NCI-H345 treated with DMSO at 0.1 percent for 48 hours (cell line): ENCODE measurements around the gene TCF7.

Experiments
- DNase-seq: peaks from one replicate; lab custom pipeline; 2025; ENCODE audit not compliant: unreplicated experiment; lab: John Stamatoyannopoulos, UW

Gene TCF7

DNA sequence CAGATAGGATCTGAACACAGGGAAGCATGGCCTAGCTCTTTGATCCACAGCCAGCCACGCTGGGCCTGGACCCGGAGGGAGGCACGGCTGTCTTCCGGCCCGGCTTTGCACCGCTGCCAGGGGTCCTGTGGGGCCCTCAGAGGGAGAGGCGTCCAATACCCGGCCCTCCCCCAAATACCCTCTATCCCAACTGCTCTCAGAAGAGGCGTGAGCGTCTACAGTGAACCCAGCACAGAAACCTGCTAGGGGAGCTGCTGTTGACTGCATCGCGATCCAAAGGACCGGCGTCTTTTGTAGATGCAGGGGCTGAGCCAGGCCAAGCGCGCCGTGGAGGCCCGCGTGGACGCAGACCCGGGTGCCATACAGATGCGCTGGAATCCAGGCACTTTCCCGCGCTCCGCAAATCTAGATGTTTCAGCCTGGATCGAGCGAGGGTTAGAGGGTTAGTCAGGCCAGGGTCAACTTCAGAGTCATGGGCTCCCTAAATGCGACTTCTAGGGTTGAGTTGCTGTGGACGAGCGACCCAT, 1.1 kb upstream of the TCF7 start:
- DNase-seq: no peak

DNA sequence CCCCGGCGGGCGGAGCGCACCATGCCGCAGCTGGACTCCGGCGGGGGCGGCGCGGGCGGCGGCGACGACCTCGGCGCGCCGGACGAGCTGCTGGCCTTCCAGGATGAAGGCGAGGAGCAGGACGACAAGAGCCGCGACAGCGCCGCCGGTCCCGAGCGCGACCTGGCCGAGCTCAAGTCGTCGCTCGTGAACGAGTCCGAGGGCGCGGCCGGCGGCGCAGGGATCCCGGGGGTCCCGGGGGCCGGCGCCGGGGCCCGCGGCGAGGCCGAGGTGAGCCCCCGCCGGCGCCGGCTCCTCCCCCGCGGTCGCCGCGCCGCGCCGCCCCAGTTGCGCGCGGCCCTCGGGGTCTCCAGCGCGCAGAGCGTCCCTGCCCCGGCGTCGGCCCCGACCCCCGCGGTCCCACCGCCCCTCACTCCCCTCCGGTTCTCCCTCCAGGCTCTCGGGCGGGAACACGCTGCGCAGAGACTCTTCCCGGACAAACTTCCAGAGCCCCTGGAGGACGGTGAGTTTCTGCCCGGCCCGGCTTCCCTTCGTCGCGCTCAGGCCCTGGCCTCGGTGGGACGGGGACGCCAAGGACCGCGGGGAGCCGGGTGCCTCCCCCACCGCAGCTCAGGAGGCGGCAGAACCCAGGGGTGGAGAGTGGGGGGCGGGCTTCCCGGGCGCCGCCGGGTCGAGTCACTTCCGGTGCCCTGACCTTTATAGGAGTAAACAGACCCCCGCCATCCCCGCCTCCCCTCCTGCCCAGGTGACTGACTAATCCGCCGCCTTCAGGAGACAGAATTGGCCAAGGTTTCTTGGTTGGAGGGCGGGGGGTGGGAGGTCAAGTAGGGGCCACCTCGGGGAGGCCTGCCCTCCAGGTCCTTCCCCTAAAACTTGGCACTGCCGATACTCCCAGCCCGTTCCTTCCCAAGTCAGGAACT, 665 bp downstream of the TCF7 start:
- no peak for DNase-seq

DNA sequence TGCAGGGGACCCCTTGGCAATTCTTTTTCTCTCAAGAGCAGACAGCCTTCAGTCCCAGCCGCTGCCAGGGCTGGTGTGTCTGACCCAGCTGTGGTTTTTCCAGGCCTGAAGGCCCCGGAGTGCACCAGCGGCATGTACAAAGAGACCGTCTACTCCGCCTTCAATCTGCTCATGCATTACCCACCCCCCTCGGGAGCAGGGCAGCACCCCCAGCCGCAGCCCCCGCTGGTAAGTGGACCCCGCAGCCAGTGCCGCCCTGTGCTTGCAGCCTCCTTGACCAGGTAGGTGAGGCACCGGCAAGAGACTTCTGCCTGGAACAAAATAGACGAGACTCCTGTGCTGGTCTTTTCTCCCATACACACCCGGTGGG, 1.3 kb downstream of the TCF7 start:
- no peak for DNase-seq

DNA sequence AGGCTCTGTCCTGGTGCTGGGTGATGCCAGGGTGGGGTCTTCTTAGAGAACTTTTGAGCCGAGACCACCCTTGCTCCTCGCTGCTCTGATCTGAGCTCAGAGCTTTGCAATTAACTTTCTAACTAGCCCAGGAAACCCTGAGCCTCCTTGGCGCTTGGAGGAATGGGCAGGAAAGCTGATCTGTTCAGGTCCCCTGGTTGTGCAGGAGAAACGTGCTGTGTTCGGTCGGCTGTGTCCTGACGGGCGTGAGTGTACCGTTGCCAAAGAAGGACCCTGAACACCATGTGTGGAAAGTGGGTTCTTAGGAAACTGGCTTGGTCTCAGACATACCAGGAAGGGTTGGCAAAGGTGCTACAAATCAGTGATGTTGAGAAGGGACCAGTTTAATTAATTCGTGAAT, 1.8 kb downstream of the TCF7 start:
- no peak for DNase-seq

DNA sequence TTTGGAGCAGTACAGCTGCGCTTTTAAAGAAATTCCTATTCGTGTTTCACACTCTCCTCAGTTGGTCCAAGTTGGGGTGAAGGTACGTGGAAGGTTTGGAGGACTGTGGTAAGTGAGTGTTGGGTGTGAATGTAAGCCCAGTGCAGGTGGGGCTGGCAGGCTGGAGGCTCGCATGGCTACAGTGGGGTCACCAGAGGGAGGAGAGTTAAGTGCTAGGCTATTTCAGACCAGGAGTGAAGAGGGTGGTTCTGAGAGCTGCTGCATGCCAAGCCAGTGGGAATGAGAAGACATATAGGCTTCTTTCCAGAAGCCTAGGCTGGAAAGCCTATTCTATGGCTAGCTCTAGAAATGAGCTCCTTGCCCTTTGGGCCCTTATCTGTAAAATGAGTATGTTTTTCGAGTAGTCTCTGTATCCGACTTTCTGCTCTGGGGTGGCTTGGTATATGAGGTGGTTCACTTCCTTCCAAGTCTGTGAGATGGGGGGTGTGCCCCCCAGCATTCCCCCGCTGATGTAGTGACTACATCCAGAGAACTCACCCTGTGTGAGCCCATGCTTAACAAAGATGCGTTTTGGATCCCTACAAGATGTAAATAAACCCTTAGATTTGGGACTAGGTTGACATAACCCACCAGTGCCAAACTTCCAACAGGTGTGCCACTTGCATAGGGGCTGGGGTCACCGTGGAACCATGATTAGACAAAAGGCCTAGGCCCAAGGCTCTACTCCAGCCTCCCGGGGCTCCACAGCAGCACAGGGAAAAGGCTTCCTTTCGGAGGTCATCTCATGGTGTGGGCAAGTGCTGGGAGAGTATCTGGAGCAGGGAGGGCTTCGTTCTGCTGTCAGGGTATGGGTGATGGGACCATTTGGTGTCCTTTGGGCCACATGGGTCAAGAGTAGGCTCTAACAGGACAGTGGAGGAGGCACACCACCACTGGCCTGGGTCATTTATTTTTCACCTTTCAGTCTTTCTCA, 2.6 kb downstream of the TCF7 start:
- no peak for DNase-seq

DNA sequence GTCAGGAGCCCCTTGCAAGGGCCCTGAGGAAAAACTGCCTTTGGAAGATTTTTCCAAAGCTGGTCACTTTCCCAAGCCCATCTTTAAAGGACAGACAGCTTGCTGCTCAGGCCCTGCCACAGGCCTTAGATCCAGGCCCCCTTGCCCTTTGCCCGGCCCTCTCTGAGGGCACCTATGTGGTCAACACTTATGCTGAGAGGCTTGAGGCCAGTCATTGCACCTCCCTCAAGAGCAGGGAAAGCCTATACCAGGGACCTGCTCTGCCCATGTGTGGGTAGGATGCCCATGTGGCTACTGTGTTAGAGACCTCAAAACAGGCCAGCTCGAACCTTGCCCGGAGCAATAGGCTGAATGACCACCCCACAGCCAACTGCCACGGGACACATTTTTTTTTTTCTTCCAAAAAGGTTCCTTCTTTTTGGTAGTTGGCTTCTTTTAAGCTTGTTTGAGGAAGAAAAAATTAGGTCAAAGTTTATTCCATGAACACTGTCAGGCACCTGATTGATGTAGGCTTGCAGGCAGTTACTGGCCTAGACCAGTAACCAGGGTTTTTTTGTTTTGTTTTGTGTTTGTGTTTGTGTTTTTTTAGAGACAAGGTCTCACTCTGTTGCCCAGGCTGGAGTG, 3.8 kb downstream of the TCF7 start:
- DNase-seq: no peak

DNA sequence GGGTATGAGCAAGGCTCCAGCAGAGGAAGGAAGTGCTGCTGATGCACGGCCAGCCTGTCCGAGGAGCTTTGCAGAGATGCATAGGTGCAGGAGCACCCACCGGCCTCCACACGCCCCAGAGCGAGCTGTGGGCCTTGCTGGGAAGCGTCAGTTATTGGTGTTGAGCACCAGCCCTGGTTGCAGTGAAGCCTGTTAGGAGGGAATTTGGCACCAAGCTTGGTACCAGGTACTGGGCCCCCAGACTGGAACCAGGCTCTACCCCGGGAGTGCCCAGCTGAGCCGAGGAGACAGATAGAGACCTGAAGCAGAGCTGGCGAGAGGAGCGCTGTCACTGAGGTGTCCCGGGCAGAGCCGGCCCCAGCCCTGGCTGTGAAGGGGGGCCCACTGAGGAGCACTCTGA, 5.2 kb downstream of the TCF7 start:
- DNase-seq: no peak

DNA sequence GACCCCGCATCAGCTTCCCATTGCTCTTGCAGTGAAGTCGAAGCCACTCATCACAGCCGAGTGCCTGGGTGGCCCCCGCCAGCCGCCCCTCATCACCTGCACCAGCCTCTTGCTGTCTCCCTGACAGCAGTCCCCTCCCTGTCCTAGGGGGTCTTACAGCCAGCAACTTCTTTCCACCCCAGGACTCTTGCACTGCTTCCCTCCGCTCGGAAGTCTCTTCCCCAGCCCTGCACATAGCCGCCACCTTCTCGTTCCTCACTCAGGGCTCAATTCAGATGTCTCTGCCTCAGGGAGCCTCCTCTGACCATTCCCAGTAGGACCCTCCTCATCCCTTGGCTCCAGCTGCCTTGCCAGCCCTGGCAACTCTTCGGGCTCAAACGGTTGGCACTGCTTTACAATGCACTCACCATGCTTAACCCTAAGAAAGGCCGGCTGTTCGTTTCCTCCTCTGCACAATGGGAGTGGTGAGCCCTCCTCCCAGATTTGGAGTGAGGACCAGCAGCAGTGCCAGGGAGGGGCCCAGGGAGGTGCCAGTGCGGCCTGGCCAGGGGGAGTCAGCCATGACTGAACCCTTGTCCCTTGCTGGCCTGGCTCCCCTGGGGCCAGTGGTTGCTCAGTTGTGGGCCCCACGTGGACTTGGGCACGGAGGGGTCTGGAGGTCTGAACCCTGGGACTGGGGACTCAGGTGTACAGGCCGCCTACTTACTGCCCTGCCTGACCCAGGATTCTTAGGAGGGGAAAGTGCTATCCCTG, 6.1 kb downstream of the TCF7 start:
- DNase-seq: peak; percentile 82

DNA sequence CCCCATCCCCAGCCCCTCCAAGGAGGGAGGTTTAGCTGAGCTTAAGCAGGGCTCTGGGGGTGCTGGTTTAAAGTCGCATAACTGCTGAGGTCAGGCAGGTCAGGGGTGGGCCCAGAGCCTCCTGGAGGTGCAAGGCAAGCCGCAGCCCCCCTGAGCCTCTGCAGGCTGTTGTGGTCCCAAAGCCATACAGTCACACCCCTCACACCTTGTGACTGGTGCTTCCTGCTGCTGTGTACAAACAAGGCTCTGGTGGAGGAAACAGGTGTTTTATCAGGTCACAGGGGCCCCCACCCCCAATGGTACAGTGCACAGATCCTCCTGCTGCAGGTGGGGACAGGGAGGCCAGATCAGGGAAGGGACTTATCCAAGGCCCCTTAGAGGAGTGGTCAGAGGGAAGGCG, 8.0 kb downstream of the TCF7 start:
- DNase-seq: no peak

DNA sequence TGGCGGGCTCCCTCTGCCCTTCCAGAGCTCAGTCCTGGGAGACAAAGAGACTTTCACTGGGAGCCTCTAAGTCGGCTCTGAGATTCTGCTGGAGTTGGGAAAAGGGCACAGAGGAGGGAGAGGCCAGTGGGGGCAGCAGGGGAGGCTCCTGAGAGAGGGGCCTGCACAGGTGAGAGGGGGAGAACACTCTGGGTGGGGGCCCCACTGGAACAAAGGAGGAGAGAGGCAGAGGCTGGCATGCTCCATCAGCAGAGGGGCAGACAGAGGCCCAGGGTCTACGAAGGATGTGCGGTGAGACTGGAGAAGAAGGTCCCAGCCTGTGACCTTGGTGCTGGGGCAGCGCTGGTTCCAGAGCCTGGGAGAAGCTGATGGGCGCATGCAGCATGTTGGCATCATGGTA, 8.9 kb downstream of the TCF7 start:
- no peak for DNase-seq

DNA sequence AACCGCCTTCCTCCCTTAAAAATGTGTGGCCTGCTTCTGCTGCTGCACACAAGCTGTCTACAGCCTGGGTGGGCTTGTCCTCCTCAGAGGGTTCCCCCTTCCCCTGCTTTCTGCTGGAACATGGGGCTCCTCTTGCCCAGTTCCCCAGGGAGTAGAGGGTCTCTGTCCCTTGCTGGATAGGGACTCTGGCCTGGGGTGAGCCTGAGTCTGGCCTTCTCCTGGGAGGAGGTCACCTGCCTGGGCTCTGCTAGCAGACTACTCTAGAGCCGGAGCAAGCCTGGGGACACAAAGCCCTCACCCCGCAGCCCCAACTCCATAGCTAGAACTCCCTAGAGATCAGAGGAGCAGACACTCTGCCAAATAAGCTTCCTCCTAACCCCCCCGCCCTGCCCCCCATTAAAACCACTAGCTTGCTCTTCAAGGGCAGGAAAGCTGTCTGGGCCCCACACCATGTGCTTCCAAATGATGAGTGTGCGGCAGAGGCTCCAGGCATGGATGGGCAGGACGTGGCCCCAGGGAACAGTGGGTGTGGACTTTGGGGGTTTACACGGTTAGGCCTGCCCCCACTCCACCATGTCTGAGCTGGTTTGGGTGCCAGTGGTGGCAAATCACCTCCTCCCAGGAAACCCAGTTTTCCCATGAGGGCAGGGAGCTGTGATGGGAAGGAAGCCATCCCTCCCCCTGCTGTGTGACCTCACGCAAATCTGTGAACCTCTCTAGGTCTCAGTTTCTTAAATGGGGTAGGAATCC, 10.0 kb downstream of the TCF7 start:
- no peak for DNase-seq

DNA sequence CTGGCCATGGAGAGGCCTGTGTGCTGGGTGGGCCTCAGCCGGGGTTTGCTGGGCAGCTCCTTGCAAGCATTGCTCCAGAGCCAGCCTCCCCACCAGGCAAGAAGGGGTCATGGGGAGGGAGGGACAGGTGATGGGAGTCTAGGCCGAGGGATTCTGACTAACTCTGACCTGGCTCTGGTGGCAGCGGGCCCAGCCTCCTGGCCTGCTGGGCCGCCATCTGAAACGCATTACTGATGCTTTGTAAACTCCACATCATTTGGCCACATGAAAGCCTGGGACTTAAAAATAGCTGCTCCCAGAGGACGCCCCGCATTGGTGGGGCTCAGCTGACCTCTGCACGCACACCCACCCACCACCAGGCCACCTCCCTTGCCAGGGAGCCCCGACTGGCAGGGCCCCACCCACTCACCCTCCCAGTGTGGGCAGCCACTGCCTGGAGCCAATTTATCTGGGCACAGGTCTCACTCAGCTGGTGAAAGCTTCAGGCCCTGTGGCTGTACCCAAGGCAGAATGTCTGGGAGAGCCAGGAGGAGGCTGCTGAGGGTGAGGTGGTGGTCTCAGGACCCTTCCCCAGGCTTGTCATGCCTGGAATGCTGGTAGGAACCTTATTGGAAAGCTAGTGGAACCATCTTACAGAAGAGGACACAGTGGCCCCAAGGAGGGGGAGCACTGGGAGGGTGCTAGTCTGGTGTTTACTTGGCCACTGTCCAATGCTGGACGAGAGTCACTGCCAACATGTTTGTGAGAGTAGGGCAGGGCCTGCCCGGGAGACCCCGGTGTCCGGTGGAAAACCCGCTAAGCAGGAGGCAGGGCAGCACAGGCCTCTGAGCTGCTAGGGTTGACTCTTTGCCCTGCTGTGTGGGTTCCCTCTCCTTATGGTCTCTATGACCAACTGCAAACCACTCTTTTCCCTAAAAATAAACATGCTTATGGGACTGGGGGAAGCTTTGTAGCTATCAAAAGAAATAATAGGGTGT, 10.8 kb downstream of the TCF7 start:
- no peak for DNase-seq

DNA sequence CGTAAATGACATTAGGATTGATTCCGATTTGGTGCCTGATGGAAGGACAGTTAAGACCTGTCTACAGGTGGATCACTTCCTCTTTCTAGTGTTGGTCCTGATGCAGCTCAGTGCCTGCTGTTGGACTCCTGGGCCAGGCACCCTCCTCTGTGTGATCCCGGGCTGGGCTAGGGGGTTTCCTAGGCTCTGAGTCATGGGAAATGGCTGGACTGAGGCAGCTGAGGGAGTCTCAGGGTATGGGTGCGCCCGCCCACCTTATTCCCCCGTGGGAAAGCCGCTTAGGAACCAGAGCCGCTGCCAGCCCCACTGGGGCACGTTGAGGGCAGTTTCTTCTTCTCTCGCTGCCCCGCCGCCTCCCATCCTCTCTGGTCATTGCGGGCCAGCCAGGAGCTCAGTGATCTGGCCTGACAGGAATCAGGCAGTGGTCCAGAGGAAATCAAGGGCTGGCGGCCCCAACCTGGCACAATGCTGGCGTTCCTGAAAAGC, 12.9 kb downstream of the TCF7 start:
- no peak for DNase-seq

DNA sequence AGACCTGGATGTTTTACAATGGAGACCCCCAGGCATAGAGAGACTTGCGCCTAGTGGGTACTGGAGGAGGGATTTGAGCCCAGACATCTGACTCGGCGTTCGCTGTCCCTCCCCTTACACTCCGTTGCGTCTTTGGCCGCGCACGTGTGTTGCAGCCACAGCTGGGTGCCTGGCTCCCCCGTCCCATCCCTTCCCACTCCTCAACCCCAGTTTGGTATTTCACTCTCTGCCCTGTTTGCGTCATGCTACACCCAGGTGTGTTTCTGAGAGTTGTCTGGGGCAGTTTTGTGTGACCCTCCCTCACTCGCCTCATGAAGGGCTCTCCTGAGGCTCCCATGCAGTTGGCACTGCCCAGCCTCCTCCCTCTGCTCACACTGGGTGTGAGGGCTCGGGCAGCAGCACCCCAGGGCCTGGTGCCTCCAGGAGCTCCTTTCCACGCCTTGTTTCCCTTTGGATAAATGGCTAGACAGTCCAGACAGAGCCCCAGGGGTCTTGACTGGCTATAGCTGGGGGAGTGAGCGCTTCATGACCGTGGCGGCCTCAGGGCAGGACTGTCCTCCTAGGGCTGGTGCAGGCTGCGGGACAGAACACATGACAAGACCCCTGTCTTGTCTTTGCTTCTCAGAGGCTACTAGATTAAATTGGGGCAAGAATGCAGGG, 13.6 kb downstream of the TCF7 start:
- no peak for DNase-seq

DNA sequence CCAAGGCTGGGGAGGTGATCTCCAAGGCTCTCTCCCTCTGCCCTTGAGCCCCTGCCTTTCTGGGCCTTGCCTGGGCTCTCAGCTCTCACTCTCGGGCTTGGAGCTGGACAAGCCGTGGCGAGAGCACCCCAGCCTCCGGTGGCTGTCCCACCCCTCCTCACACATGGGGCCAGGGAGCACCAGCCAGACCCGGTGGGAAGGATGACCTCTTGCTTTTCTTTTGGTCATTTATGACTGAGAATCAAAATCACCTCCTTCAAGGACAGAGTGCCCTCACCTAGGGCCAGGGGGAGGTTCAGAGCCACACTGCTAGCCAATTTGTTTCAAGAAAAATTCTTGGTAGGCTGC, 14.1 kb downstream of the TCF7 start:
- DNase-seq: no peak

DNA sequence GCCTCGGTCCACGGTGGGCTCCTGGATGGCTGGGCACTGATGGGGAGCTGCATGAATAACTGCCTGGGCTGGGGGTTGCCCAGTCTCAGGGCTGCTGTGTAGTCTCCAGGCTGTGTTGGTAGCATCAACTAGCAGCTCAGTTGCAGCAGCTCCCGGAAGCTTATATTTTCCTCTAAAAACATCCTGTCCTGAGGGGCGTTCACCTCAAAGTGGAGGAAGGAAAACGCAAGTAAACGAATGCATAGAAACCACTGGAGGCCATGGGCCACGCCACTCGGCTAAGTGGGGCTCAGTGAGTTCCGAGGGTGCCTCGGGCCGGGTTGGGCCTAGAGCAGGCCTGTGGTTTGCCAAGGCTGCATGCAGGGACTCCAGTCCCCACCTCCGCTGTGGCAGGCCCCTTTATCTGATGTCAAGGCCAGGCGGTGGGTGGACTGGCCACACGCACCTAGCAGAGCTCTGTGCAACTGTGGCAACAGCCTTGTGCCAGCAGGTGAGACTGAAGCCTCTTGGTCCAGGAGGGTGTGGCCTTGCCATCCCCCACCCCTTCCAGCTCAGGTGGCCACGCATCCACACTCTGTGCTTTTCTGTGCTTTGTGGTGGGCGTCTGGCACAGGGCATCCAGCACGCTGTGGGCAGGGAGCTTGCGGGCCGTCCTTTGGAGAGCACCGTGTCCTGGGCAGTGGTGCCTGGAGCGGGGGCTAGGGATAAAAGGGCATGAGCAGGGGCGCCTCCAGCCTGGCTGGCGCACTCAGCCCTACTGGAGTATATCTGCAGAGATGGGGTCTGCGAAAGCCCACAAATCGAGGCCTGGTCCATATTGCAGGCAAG, 15.1 kb downstream of the TCF7 start:
- DNase-seq: no peak

DNA sequence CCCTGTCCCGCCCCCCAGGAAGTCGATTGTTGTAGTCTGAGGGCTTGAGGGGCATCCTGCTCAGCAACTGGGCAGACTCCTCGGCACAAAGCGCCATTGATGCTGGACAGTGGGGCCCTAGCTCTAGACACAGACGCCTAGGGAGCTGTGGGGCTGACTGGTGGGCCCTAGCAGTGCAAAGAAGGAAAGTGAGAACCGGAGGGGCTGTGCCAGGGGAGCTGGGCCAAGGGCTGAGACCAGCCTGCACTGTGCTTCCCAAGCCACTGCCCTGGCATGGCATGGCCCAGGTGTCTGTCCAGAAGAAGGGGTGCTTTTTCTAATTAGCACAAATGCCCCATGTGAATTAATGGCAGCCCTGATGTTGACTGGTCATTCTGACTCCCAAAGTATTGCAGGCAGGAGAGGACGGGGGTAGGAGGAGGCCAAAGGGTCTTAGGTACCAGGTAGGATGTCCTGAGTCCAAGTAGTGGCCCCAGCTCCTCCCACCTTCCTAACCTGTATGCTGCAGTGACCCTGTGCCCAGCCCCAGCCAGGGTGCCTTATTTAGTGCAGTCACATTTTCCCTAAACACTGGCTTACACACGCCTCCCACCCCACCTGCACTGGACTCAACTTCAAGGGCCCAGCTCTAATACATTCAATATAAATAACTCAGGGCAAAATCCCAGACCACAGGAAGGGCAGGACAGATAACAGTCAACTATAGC, 15.9 kb downstream of the TCF7 start:
- DNase-seq: no peak
